DND-41 (cell line): ENCODE measurements around the gene MTHFR.

Experiments
- ATAC-seq: fragments of 200-7000 bp; cut with Tn5 transposase; 3 replicates; pipeline ENCODE4 v1.9.1; 2021; ENCODE audit warnings: low read depth; ENCODE audit not compliant: insufficient read depth
- DNase-seq: peaks from one replicate; pipeline ENCODE4 v3.0.0-alpha.2; 2020
- H2AFZ ChIP-seq: 2 replicates; pipeline ENCODE4 v1.6.0; 2012; ENCODE audit warnings: low read depth, low read length
- H3K27ac ChIP-seq: 2 replicates; pipeline ENCODE4 v1.5.1; 2012; ENCODE audit warnings: low read length, inconsistent platforms
- H3K27me3 ChIP-seq: fragments of 200-600 bp; sonication (generic); 2 replicates; pipeline ENCODE4 v1.6.0; 2012; ENCODE audit warnings: low read length, mild to moderate bottlenecking, inconsistent platforms; ENCODE audit not compliant: insufficient read depth, poor library complexity
- H3K36me3 ChIP-seq: 2 replicates; pipeline ENCODE4 v1.5.1; 2012; ENCODE audit warnings: low read length, inconsistent platforms; ENCODE audit not compliant: insufficient read depth
- H3K4me1 ChIP-seq: 2 replicates; pipeline ENCODE4 v1.5.1; 2012; ENCODE audit warnings: mild to moderate bottlenecking, low read length; ENCODE audit not compliant: insufficient read depth
- H3K4me2 ChIP-seq: 2 replicates; pipeline ENCODE4 v1.6.0; 2012; ENCODE audit warnings: mild to moderate bottlenecking, moderate library complexity, low read length, inconsistent platforms; ENCODE audit not compliant: insufficient read depth
- H3K4me3 ChIP-seq, 2 experiments: fragments of 200-600 bp in 1 of 2; shearing (Covaris generic) in 1 of 2; 2 replicates each; pipeline ENCODE4 v1.5.1; 2012 to 2016; ENCODE audit warnings: inconsistent platforms in 2 of 2, low read length in 2 of 2, mild to moderate bottlenecking in 2 of 2, low read depth in 1 of 2, moderate library complexity in 1 of 2
- H3K79me2 ChIP-seq: 2 replicates; pipeline ENCODE4 v1.6.0; 2012; ENCODE audit warnings: low read length, inconsistent platforms; ENCODE audit not compliant: insufficient read depth
- H3K9ac ChIP-seq: 2 replicates; pipeline ENCODE4 v1.6.0; 2012; ENCODE audit warnings: low read depth, mild to moderate bottlenecking, inconsistent platforms, low read length, moderate library complexity
- H3K9me3 ChIP-seq: 2 replicates; pipeline ENCODE4 v1.5.1; 2012; ENCODE audit warnings: low read length, moderate library complexity, mild to moderate bottlenecking, inconsistent platforms; ENCODE audit not compliant: insufficient read depth, severe bottlenecking
- H4K20me1 ChIP-seq: 2 replicates; pipeline ENCODE4 v1.6.0; 2012; ENCODE audit warnings: low read length; ENCODE audit not compliant: insufficient read depth
- EZH2 ChIP-seq: IDR thresholded peaks from 3 replicates; pipeline ENCODE4 v1.6.1; 2012; ENCODE audit warnings: borderline replicate concordance, low read depth, mild to moderate bottlenecking, moderate library complexity, low read length, inconsistent platforms; ENCODE audit not compliant: severe bottlenecking
- TF ChIP-seq, protein P1 (sequence below): IDR thresholded peaks from 2 replicates; pipeline ENCODE4 v1.5.1; 2012; ENCODE audit warnings: borderline replicate concordance, low read length, moderate library complexity, mild to moderate bottlenecking; ENCODE audit not compliant: poor library complexity, severe bottlenecking; ENCODE audit errors: extremely low read depth

The MTHFR gene

DNA sequence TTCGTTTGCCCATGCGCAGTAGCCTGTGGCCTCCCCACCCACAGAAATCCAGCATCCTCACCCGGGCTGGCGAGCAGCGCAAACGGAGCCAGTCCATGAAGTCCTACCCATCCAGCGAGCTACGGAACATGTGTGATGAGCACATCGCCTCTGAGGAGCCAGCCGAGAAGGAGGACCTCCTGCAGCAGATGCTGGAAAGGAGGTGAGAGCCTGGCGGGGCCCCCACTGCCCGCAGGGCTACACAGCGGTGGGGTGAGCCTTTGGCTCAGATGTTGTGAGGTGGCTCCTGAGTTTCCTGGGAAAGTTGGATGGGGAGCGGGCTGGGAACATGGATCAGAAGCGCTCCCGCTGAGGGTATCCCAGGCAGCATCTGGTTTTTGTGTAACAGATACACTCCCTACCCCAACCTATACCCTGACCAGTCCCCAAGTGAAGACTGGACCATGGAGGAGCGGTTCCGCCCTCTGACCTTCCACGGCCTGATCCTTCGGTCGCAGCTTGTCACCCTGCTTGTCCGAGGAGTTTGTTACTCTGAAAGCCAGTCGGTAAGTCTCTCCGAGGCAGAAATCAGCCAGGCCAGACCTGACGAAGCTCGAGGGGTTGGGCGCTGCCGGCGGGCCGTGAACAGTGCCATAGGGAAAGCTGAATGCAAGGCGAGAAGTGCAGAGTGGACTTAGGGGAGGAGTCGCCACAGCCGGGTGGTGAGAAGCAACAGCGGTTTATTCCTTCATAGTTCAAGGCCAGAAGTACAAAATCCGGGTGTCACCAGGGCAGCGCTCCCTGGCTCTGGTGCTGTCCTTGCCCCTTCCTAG, 31.4 kb upstream of the MTHFR start:
- no peaks in the 10 kb centered on the region for H3K27me3 ChIP-seq
- H3K4me3 ChIP-seq, result no peak overlapping the region
- ATAC-seq (no peak), DNase-seq (no peak)
- H3K27ac ChIP-seq, result no peak overlapping the region
- no peak for TF ChIP-seq EZH2
- TF ChIP-seq, protein P1, sequence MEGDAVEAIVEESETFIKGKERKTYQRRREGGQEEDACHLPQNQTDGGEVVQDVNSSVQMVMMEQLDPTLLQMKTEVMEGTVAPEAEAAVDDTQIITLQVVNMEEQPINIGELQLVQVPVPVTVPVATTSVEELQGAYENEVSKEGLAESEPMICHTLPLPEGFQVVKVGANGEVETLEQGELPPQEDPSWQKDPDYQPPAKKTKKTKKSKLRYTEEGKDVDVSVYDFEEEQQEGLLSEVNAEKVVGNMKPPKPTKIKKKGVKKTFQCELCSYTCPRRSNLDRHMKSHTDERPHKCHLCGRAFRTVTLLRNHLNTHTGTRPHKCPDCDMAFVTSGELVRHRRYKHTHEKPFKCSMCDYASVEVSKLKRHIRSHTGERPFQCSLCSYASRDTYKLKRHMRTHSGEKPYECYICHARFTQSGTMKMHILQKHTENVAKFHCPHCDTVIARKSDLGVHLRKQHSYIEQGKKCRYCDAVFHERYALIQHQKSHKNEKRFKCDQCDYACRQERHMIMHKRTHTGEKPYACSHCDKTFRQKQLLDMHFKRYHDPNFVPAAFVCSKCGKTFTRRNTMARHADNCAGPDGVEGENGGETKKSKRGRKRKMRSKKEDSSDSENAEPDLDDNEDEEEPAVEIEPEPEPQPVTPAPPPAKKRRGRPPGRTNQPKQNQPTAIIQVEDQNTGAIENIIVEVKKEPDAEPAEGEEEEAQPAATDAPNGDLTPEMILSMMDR, result no peak
- no peak overlapping the region for H3K9ac ChIP-seq
- H3K36me3 ChIP-seq, result peaks cover 98% of the 10 kb centered on the region
- H3K4me1 ChIP-seq, result no peaks in the 10 kb centered on the region
- no peaks in the 10 kb centered on the region for H3K9me3 ChIP-seq
- no peaks in the 10 kb centered on the region for H3K79me2 ChIP-seq
- H2AFZ ChIP-seq, result no peak overlapping the region
- H3K4me2 ChIP-seq, result no peak overlapping the region
- peaks cover 39% of the 10 kb centered on the region for H4K20me1 ChIP-seq

DNA sequence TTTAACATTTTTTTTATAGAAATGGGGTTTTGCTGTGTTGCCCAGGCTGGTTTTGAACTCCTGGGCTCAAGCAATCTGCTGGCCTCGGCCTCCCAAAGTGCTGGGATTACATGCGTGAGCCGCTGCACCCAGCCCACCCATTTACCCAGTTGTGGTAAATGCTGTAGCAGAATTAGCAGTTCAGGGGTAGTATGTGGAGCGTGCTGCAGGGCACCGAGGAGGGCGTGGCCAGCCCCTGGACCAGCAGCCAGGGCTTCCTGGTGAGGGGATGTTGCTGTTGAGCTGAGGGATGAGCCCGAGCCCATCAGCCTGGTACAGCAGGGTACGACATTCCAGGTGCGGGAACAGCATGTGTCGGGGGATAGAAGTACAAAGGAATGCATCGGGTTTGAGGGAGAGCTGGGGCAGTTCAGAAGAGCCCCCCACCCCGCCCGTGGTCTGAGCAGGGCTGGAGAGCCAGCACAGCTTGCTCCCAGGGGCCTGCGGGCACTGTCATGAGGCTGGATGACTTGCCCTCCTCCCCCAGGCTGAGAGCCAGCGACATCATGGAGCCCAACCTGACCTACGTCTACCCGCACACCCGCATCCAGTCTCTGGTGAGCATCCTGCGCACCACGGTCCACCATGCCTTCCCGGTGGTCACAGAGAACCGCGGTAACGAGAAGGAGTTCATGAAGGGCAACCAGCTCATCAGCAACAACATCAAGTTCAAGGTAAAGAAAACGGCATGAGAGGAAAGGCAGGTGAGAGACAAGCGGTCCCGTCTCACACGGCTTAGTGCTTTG, 29.9 kb upstream of the MTHFR start:
- TF ChIP-seq EZH2, result no peak
- TF ChIP-seq, protein P1, result no peak
- H3K27ac ChIP-seq, result no peak overlapping the region
- no peak for ATAC-seq
- no peaks in the 10 kb centered on the region for H3K27me3 ChIP-seq
- H2AFZ ChIP-seq, result no peak overlapping the region
- H4K20me1 ChIP-seq, result peaks cover 32% of the 10 kb centered on the region
- no peak for DNase-seq
- H3K79me2 ChIP-seq, result no peaks in the 10 kb centered on the region
- no peaks in the 10 kb centered on the region for H3K4me1 ChIP-seq
- peaks cover 95% of the 10 kb centered on the region for H3K36me3 ChIP-seq
- H3K4me3 ChIP-seq, result no peak overlapping the region
- no peak overlapping the region for H3K9ac ChIP-seq
- no peaks in the 10 kb centered on the region for H3K9me3 ChIP-seq
- H3K4me2 ChIP-seq, result no peak overlapping the region

DNA sequence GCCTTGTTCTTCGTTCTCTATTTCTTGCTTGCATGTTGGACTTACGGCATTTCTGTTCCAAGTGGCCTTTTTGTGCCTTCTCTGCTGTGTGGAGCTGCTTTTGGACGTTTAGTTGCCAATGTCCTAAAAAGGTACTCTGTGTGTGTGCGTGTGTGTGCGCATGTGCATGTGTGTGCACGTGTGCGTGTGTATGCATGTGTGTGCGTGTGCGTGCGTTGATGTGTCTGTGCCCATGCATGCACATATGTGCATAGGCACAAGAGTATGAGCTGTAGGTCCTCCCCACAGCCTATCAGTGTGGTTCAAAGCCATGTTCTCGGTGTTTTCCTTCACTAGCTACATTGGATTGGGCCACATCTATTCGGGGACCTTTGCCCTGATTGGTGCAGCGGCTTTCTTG, 28.1 kb upstream of the MTHFR start:
- no peak overlapping the region for H3K9ac ChIP-seq
- no peaks in the 10 kb centered on the region for H3K79me2 ChIP-seq
- no peak overlapping the region for H3K4me3 ChIP-seq
- peaks cover 93% of the 10 kb centered on the region for H3K36me3 ChIP-seq
- no peak overlapping the region for H2AFZ ChIP-seq
- no peak overlapping the region for H3K27ac ChIP-seq
- peaks cover 26% of the 10 kb centered on the region for H4K20me1 ChIP-seq
- ATAC-seq (no peak), DNase-seq (no peak)
- H3K27me3 ChIP-seq, result no peaks in the 10 kb centered on the region
- H3K9me3 ChIP-seq, result no peaks in the 10 kb centered on the region
- TF ChIP-seq, protein P1, result no peak
- TF ChIP-seq EZH2, result no peak
- H3K4me1 ChIP-seq, result no peaks in the 10 kb centered on the region
- H3K4me2 ChIP-seq, result no peak overlapping the region
